Activated CD4-positive, alpha-beta T cell treated with anti-CD3 and anti-CD28 coated beads, Interleukin-2, amount 50 U/mL, for 4 hours (primary cell): ENCODE measurements around the gene CD86.

Experiments used
- DNase-seq, 2 experiments: peaks; one replicate each; pipeline ENCODE4 v3.0.0-alpha.2; 2020

CD86 gene

GRCh38 chr3:122169911-122170310 lies 114.7 kb downstream of the CD86 start:
- no peak for DNase-seq
